Hepatocyte (in vitro differentiated cells): ENCODE results near the gene EPHB1.

ENCODE experiments used
- EZH2 ChIP-seq: fragments of 200-600 bp; sonication (generic); IDR thresholded peaks from 2 replicates; pipeline ENCODE4 v1.6.1; 2016; ENCODE audit warnings: antibody characterized with exemption, mild to moderate bottlenecking, borderline replicate concordance
- TF ChIP-seq, protein P1 (sequence below): fragments of 200-600 bp; sonication (generic); IDR thresholded peaks from 2 replicates; pipeline ENCODE4 v1.5.1; 2016; ENCODE audit warnings: antibody characterized with exemption, mild to moderate bottlenecking; ENCODE audit not compliant: poor library complexity

DNA sequence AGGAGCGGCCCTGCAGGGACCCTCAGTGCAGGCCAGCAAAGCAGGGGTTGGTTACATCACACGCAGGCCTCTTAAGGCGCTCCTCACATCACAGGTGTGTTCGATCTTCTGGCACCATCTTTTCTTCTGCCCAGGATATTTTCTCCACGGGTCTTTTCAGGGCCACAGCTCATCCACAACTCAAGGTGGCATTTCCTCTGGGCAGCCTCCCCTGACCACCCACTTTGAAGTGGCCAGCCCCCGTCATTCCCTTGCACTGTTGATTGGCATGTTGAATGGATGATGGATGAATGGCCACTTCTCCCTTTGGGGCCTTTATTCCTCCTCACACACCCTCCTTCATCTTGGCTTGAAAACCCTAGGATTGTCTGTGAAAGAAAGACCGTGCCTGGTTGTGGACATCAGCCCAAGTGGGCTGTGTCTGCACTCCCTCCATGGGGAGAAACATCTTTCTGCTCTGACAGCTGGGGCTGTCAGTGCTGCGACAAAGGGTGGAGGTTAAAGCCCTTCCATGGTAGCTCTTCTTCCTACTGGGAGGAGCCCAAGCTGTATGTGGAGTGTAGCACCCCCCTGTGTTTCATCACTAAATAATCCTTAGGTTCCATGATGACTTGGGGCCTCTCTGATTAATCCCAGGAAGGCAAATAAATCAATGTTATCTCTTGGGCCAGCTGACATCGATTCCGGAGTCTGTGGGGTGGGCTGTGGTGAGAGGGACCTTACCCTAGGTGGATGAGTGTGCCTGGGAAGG, 102.5 kb downstream of the EPHB1 start:
- TF ChIP-seq EZH2: no peak
- TF ChIP-seq, protein P1, sequence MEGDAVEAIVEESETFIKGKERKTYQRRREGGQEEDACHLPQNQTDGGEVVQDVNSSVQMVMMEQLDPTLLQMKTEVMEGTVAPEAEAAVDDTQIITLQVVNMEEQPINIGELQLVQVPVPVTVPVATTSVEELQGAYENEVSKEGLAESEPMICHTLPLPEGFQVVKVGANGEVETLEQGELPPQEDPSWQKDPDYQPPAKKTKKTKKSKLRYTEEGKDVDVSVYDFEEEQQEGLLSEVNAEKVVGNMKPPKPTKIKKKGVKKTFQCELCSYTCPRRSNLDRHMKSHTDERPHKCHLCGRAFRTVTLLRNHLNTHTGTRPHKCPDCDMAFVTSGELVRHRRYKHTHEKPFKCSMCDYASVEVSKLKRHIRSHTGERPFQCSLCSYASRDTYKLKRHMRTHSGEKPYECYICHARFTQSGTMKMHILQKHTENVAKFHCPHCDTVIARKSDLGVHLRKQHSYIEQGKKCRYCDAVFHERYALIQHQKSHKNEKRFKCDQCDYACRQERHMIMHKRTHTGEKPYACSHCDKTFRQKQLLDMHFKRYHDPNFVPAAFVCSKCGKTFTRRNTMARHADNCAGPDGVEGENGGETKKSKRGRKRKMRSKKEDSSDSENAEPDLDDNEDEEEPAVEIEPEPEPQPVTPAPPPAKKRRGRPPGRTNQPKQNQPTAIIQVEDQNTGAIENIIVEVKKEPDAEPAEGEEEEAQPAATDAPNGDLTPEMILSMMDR: no peak
